SIG-M5 (cell line): Measurements from ENCODE around the gene GRID1.
"Not testable (repeated sequence)": the region's sequence is repeated elsewhere in the genome, so short reads cannot be mapped to it uniquely, and the experiment has no call there.

Experiments used
- DNase-seq: peaks from one replicate; lab custom pipeline; 2025; lab: John Stamatoyannopoulos, UW

Gene GRID1

DNA sequence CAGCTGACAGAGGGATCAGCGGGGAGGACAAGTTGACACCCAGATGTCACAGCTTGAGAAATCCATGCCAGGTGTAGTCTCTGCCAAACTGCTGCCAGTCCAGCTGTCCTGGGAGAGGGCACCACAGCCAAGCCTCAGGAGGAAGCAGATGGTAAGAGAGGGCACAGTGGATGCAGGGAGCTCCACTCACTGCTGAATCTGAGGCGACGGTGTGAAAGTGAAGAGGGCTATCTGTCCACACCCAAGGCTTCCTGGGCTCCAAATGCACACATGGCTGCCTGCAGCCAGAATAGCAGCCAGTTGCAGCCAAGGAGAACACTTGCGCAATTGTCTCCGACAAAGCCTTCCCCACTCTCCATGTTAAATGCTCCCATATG lies 502.4 kb downstream of the GRID1 start:
- DNase-seq, result no peak

DNA sequence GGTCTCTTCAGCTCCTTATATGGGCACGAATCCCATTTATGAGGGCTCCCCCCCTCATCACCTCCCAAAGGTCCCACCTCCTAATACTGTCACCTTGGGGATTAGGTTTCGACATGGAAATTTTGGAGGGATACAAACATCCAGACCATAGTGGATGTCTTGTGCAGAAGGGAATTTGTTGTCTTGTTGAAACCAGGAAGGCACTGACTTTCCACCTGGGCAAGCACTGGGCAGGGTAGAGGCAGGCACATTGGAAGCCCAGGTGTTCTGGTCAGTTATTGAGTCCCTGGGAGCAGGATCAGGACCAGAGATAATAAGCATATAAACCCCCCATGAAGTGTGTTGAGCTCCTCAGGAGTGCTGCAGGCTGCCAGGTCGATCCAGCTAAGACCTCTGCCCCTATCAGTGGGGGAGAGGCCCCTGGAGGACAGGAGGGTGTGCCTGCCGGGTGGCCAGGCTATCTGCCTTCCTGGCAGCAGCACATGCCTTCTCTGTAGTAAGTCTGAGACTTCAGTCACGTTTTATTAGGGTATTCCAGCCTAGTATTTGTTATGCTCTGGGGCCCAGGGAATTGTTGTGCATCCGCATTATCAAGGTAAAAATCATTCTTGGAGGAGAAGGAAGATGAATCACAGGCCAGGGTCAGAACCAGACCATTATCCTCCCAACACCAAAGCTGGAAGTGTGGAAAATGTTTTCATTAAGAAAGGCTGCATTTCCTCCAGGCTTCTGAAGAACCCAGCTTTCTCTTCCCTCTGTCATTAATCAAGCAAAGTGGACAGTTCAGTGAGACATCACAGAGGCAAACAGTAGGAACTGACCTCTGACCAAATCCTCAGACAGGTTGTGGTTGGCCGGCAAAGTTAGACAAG lies 503.1 kb downstream of the GRID1 start:
- no peak for DNase-seq

DNA sequence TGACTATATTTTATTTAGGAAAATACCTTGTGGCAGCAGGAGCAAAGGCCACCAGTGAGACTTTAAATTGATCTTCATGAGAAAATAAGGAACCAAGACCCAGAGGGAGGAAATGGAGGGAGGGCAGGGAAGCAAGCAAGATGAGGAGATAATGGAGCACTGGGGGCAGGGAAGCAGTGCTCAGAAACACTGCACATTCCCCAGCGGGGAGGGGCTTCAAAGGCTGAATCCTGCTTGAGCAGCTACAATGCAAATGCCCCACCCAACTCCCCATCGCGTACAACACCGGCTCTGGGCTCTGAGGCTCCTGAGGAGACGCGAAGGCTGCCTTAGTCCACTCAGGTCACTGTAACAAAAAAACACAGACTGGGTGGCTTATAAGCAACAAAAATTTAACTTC lies 503.8 kb downstream of the GRID1 start:
- DNase-seq, result no peak

DNA sequence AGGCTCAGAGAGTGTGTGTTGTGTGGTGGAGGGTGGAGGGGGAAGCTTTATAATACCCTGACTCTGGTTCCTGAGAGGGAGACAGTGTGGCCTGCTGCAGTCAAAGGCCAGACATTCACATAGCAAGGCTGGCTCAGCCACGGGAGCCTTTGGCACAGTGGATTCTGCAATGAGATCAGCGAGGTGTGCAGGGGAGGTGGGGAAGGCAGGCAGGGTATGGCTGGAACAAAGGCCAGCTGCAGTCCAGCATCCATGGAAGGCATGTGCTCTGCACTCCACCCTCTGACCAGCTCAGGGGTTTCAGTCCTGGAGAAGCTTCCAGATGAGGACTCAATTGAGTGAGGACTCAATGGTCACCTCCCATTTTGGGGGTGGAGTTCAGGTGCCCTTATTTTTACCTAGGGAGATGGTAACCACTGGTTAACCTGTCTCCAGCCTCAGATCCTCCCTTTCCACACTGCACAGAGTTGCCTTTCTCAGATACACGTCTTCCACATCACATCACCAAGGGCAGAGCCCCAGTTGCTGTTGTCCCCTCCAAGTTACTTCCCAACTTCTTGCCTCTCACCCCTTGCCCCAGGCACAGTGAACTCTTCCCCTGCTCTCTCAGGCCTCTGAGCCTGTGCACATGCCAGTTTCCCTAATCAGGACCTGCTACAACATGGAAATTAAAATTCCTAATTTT lies 504.9 kb downstream of the GRID1 start:
- DNase-seq, result no peak

DNA sequence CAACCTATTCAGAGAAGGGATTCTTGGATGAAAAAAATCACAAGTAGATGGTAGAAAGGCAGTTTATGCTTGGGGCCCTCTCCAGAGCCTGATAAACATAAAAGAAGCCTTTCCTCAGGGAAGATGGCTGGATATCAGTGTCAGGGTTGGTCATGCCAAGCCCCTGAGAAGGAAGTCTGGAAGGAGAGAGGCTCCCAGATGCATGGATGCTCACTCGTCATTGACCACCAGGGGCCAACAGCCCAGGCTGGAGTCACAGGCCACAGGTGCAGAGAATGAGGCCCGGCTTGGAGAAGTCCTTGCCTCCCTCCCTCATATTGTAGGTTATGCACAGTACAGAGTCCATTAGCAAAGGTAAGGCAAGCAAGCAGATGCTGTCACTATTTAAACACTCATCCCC lies 506.7 kb downstream of the GRID1 start:
- DNase-seq, result no peak

GRCh38 chr10:85858776-85859515 lies 507.6 kb downstream of the GRID1 start:
- no peak for DNase-seq

DNA sequence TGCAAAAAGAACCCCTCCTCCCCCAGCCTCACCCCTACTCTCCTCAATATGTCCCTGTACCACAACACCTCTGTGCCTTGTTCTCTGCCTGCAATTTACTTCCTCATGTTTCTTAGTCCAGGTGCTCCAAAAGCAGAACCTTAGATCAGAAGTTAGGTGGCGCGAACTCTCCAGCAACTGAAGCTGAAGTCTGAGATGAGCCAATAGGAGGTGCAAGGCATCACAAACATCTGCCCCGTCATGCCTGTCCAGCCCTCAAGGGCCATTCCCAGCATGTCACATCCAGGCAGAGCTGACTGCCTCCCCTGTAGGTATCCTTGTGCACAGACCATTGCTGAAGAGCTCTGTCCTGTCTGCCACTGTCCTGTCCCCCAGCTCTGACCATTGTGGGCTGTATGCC lies 508.8 kb downstream of the GRID1 start:
- DNase-seq, result no peak

DNA sequence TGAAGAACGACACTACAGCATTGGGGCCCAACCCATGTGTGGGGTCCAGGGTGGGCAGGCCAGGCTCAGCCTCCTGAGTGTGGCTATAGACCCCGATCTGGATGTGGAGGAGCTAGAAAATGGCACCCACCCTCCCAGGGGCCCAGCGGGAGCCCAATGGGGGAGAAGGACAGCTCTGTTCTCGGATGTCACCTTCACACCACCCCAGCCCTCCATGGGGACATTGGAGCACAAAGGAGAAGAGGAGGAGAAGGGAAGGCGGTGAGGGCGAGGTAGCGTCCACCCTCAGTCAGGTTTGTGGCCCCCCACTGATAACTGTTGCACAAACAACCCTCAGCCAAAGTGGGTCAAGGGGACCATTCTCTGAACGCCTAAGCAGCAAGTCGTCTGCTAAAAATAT lies 509.3 kb downstream of the GRID1 start:
- no peak for DNase-seq

DNA sequence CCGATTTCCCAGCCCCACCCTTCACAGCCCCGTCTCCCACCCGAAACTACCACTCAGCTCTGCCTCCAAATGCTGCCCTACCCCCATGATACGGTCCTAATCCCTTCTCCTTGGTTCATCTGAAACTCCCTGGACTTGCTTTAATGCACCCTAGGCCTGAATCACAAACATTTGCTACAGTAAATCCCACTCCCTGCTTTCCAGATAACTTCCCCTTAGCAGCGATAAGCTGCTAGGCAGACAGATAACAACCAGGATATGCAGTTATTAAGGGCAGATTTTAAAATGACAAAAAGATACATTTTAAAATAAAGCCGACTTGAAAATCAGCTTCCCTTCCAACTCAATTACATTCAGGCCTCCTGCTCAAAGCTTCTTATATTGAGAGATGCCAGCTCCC lies 514.7 kb downstream of the GRID1 start:
- DNase-seq, result no peak

- no peak for DNase-seq
These were observed 515.3 kb downstream of the GRID1 start for GRCh38 chr10:85851325-85851724.

- DNase-seq, result no peak
These were observed 515.9 kb downstream of the GRID1 start for GRCh38 chr10:85850736-85851135.

DNA sequence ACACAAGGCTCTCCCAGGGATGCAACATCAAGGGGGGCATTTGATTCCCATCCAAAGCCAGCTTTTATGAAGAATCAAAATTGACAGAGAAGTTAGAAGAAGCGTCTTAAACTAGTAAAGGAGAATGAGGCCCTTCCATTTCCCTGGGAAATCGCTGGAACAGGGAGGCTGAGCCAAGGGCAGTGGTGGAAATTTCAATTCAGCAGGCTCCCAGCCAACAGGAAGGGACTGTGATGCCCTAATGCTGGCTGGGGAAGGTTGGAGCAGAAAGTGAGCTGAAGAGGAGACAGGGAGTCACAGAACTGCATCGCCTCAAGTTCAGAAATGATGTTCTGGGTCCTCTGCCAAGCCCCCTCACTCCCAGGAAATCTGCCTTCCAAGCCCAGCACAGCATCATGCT lies 517.3 kb downstream of the GRID1 start:
- DNase-seq, result no peak

GRCh38 chr10:85848756-85849155 lies 517.8 kb downstream of the GRID1 start:
- no peak for DNase-seq

- no peak for DNase-seq
These were observed 519.5 kb downstream of the GRID1 start for GRCh38 chr10:85847085-85847484.

DNA sequence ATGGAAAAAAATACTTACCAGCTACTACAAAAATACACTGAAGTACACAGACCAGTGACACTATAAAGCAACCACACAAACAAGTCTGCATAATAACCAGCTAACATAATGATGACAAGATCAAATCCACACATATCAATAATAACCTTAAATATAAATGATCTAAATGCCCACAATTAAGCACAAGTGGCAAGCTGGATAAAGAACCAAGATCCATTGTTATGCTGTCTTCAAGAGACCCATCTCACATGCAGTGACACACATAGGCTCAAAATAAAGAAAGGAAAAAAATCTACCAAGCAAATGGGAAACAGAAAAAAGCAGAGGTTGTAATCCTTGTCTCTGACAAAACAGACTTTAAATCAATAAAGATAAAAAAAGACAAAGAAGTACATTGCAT lies 527.9 kb downstream of the GRID1 start:
- DNase-seq, result not testable (repeated sequence)

DNA sequence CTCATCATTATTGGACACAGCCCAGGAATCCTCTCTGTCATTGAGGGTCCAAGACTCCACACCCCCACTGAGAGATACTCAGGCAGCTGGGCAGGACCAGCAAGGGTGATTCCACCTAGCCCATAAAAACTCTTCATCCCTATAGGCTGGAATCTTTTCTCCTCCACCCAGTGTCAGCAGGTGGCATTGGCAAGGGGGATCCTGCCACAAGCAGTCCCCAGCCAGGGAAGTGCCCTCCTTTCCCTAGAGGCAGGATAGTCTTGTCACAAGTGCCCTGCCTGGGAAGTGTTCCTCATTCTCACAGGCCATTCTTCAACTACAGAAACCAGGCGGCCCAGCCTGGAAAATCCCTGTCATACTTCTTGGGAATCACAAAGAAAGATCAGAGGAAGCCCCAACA lies 533.6 kb downstream of the GRID1 start:
- DNase-seq, result no peak

GRCh38 chr10:85831422-85831821 lies 535.2 kb downstream of the GRID1 start:
- DNase-seq, result no peak

DNA sequence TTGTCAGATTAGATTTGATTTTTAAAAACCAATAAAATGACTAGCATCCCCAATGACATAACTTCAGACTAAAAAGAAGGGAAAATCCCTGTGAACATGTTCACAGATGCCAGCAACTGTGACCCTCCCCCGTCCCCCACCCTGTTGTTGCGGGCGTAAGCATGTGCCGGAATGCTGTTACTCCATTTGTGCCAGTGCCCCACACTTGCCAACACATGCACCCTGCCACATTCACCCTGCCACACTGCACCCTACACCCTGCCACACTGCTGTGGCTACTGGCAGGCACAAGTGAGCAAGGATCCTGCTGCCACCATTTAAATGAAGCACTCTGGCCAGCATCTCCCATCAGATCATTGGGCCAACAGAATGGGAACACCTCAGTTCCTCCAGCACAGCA lies 540.2 kb downstream of the GRID1 start:
- DNase-seq, result no peak

DNA sequence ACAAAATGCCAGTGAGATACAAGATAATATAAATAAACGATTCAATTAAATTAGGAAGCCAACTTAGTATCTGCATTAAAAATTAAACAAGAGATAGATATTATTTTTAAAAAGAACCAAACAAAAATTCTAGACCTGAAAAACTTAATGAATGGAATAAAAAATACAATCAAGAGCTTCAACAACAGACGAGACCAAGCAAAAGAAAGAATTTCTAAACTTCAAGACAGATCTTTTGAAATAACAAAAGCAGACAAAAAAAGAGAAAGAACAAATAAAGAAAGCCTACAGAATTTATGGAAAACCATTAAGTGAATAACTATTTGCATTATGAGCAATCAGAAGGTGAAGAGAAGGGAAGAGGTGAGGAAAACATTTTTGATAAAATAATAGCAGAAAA lies 555.2 kb downstream of the GRID1 start:
- DNase-seq, result no peak

- DNase-seq, result no peak
These were observed 555.9 kb downstream of the GRID1 start for GRCh38 chr10:85810674-85811073.

- DNase-seq, result no peak
These were observed 571.1 kb downstream of the GRID1 start for GRCh38 chr10:85795460-85795859.

DNA sequence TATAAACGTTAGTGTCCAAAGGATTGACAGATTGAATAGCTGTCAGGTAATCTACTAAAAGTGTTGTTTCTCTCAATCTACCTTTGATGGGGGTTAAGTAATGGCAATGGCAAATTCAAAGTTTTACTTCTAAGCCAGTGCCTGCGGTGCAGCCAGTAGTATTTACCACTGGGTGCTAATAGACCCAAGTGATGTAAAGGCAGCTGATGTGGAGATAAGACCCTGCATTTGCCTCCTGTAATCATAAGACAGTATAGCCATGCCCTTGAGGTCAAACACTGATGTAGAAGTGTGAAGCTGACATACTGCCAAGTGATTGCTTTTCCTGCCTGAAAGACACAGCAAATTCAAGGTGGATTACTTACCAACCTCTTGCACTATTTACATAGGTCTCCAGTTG lies 572.0 kb downstream of the GRID1 start:
- no peak for DNase-seq

- DNase-seq, result no peak
These were observed 574.1 kb downstream of the GRID1 start for GRCh38 chr10:85792533-85792858.
